IMR-90 (cell line): ENCODE results near the gene SPSB4.

ENCODE experiments used
- BHLHE40 ChIP-seq: fragments of 150-350 bp; IDR thresholded peaks from 2 replicates; pipeline ENCODE4 v1.6.1; 2016; ENCODE audit warnings: mild to moderate bottlenecking, low read depth, low read length
- CEBPB ChIP-seq: IDR thresholded peaks from 2 replicates; pipeline ENCODE4 v1.6.1; 2012; ENCODE audit warnings: low read depth, low read length, improper control_type of control experiment
- FOS ChIP-seq: fragments of 150-350 bp; IDR thresholded peaks from 2 replicates; pipeline ENCODE4 v1.6.1; 2016; ENCODE audit warnings: low read depth, low read length
- MAFK ChIP-seq: IDR thresholded peaks from 2 replicates; pipeline ENCODE4 v1.6.1; 2012; ENCODE audit warnings: low read depth, low read length, improper control_type of control experiment
- MXI1 ChIP-seq: IDR thresholded peaks from 2 replicates; pipeline ENCODE4 v1.6.1; 2012; ENCODE audit warnings: low read depth, mild to moderate bottlenecking, low read length, moderate library complexity, borderline replicate concordance
- NFE2L2 ChIP-seq: fragments of 150-350 bp; IDR thresholded peaks from 2 replicates; pipeline ENCODE4 v1.6.1; 2016; ENCODE audit warnings: low read depth, mild to moderate bottlenecking, low read length
- POLR2A ChIP-seq: IDR thresholded peaks from 2 replicates; pipeline ENCODE4 v1.6.1; 2012; ENCODE audit warnings: mild to moderate bottlenecking, low read depth, low read length
- RAD21 ChIP-seq: IDR thresholded peaks from 2 replicates; pipeline ENCODE4 v1.6.1; 2012; ENCODE audit warnings: low read length, improper control_type of control experiment
- RFX5 ChIP-seq: IDR thresholded peaks from 2 replicates; pipeline ENCODE4 v1.8.0; 2012; ENCODE audit warnings: low read depth, mild to moderate bottlenecking, low read length, moderate library complexity
- SMC3 ChIP-seq: fragments of 150-350 bp; IDR thresholded peaks from 2 replicates; pipeline ENCODE4 v1.6.1; 2016; ENCODE audit warnings: low read depth, mild to moderate bottlenecking, antibody characterized with exemption, low read length, moderate library complexity
- TF ChIP-seq, protein P1 (sequence below): conservative IDR thresholded peaks from 2 replicates; pipeline ENCODE4 v1.5.1; 2012; ENCODE audit warnings: mild to moderate bottlenecking, low read depth, low read length, improper control_type of control experiment
- TF ChIP-seq, protein P2 (sequence below): fragments of 150-350 bp; IDR thresholded peaks from 2 replicates; pipeline ENCODE4 v1.6.1; 2017; ENCODE audit warnings: mild to moderate bottlenecking, antibody characterized with exemption, low read length, low read depth
- TF ChIP-seq, protein P3 (sequence below): fragments of 150-350 bp; IDR thresholded peaks from 2 replicates; pipeline ENCODE4 v1.6.1; 2016; ENCODE audit warnings: low read depth, mild to moderate bottlenecking, low read length, moderate library complexity, borderline replicate concordance

DNA sequence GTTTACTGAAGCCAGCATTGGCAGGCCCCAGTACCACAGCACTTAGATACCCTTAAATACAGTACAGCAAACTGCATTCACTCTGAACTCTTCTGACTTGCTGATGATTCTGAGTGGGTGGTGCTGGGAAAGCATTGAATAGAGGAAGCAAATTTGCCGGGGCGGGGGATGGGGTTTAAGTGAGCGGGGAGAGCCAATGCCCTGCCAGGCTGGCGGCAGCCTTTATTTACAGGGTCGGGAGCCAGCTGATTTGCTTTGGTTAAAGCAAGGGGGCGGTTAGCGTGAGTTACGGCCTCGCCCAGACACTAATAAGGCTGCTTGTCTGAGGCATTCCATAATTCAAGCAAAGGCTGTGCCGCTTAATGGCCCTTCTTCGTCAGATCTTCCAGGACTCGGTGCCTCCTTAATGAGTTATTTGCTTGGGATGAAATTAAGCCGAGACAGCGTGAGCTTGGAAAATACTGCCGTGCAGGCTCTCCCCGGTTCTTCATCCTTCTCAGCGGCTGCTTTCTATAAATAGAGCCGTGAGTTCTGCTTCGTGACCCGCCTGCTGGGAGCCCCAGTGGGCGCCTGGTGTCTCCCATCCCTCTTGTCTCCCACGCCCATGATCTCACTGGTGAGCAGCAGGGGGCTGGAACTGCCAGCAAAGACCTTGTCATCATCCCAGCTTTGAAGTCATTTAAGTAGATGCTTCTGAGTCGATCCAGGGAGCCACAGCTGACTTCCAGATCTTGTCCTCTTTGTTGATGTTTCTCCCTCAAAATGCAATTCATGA, 25.8 kb downstream of the SPSB4 start:
- TF ChIP-seq, protein P1, sequence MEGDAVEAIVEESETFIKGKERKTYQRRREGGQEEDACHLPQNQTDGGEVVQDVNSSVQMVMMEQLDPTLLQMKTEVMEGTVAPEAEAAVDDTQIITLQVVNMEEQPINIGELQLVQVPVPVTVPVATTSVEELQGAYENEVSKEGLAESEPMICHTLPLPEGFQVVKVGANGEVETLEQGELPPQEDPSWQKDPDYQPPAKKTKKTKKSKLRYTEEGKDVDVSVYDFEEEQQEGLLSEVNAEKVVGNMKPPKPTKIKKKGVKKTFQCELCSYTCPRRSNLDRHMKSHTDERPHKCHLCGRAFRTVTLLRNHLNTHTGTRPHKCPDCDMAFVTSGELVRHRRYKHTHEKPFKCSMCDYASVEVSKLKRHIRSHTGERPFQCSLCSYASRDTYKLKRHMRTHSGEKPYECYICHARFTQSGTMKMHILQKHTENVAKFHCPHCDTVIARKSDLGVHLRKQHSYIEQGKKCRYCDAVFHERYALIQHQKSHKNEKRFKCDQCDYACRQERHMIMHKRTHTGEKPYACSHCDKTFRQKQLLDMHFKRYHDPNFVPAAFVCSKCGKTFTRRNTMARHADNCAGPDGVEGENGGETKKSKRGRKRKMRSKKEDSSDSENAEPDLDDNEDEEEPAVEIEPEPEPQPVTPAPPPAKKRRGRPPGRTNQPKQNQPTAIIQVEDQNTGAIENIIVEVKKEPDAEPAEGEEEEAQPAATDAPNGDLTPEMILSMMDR, result no peak
- TF ChIP-seq RAD21, result no peak
- TF ChIP-seq NFE2L2, result no peak
- TF ChIP-seq SMC3, result no peak
- no peak for TF ChIP-seq RFX5
- TF ChIP-seq POLR2A, result no peak
- TF ChIP-seq, protein P2, sequence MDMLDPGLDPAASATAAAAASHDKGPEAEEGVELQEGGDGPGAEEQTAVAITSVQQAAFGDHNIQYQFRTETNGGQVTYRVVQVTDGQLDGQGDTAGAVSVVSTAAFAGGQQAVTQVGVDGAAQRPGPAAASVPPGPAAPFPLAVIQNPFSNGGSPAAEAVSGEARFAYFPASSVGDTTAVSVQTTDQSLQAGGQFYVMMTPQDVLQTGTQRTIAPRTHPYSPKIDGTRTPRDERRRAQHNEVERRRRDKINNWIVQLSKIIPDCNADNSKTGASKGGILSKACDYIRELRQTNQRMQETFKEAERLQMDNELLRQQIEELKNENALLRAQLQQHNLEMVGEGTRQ, result no peak
- TF ChIP-seq MXI1, result no peak
- no peak for TF ChIP-seq FOS
- no peak for TF ChIP-seq MAFK
- TF ChIP-seq, protein P3, sequence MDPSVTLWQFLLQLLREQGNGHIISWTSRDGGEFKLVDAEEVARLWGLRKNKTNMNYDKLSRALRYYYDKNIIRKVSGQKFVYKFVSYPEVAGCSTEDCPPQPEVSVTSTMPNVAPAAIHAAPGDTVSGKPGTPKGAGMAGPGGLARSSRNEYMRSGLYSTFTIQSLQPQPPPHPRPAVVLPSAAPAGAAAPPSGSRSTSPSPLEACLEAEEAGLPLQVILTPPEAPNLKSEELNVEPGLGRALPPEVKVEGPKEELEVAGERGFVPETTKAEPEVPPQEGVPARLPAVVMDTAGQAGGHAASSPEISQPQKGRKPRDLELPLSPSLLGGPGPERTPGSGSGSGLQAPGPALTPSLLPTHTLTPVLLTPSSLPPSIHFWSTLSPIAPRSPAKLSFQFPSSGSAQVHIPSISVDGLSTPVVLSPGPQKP, result no peak
- no peak for TF ChIP-seq BHLHE40
- no peak for TF ChIP-seq CEBPB
